ENCODE data around the gene NRP2.

GRCh38 chr2:205682239-205682970, at the start of gene NRP2:
- TF ChIP-seq POLR2A (IDR thresholded peaks at IDR 0.05), result peak; percentile 88
- TF ChIP-seq, protein P1, sequence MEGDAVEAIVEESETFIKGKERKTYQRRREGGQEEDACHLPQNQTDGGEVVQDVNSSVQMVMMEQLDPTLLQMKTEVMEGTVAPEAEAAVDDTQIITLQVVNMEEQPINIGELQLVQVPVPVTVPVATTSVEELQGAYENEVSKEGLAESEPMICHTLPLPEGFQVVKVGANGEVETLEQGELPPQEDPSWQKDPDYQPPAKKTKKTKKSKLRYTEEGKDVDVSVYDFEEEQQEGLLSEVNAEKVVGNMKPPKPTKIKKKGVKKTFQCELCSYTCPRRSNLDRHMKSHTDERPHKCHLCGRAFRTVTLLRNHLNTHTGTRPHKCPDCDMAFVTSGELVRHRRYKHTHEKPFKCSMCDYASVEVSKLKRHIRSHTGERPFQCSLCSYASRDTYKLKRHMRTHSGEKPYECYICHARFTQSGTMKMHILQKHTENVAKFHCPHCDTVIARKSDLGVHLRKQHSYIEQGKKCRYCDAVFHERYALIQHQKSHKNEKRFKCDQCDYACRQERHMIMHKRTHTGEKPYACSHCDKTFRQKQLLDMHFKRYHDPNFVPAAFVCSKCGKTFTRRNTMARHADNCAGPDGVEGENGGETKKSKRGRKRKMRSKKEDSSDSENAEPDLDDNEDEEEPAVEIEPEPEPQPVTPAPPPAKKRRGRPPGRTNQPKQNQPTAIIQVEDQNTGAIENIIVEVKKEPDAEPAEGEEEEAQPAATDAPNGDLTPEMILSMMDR (IDR thresholded peaks at IDR 0.05), result peak in 1 of 5 experiments; percentile 6

Measured in transverse colon (tissue), 3 donors.